Activated T-cell treated with anti-CD3 and anti-CD28 coated beads, Interleukin-2, amount 50 U/mL, for 4 hours (primary cell): Measurements from ENCODE around the gene HELZ. TPM values are rescaled to one million over a fixed set of nuclear protein-coding genes. Genes with fewer than 3 reads are reported as not detected.
"Not testable (repeated sequence)": the region's sequence is repeated elsewhere in the genome, so short reads cannot be mapped to it uniquely, and the experiment has no call there.

ENCODE experiments used
- ATAC-seq, 2 donors: fragments of 200-7000 bp; cut with Tn5 transposase; one replicate each; pipeline ENCODE4 v1.10.0; 2021
- DNase-seq: peaks from one replicate; pipeline ENCODE4 v3.0.0-alpha.2; 2020
- H3K27me3 Mint-ChIP-seq: one replicate; pipeline ENCODE4 v1.8.0; 2021; ENCODE audit warnings: low read depth, mixed read lengths
- H3K36me3 Mint-ChIP-seq: one replicate; pipeline ENCODE4 v1.8.0; 2022; ENCODE audit warnings: mixed read lengths; ENCODE audit not compliant: insufficient read depth
- H3K4me1 Mint-ChIP-seq: one replicate; pipeline ENCODE4 v1.8.0; 2021; ENCODE audit warnings: low read depth, mixed read lengths
- H3K4me3 Mint-ChIP-seq: one replicate; pipeline ENCODE4 v1.8.0; 2021; ENCODE audit warnings: mild to moderate bottlenecking, moderate library complexity, mixed read lengths
- H3K9me3 Mint-ChIP-seq: one replicate; pipeline ENCODE4 v1.8.0; 2021; ENCODE audit warnings: mixed read lengths
- total RNA-seq, 3 donors: library from RNA; stranded (reverse); gene quantifications; one replicate each; pipeline ENCODE4 v1.2.1, GENCODE V29; 2021

HELZ gene
- total RNA-seq, 3 donors from 2014 or later = 41.1 to 47.2 (median 46.6) TPM

- Mint-ChIP-seq H3K4me1 (no peaks in the 10 kb centered on the region), H3K9me3 (peaks cover 20% of the 10 kb centered on the region), H3K4me3 (no peak overlapping the region), H3K27me3 (peaks cover 2% of the 10 kb centered on the region), H3K36me3 (peaks cover 5% of the 10 kb centered on the region)
- ATAC-seq = no peak
- DNase-seq = no peak
Observed at GRCh38 chr17:67046398-67046797, 198.6 kb downstream of the HELZ start.

GRCh38 chr17:67044940-67045339 lies 200.1 kb downstream of the HELZ start:
- DNase-seq = no peak
- Mint-ChIP-seq H3K4me3 (no peak overlapping the region), H3K36me3 (peaks cover 5% of the 10 kb centered on the region), H3K9me3 (peaks cover 20% of the 10 kb centered on the region), H3K4me1 (no peaks in the 10 kb centered on the region), H3K27me3 (peaks cover 3% of the 10 kb centered on the region)
- no peak for ATAC-seq

- Mint-ChIP-seq H3K9me3 (peaks cover 19% of the 10 kb centered on the region), H3K36me3 (peaks cover 5% of the 10 kb centered on the region), H3K27me3 (peaks cover 3% of the 10 kb centered on the region), H3K4me3 (no peak within 1 kb of the TSS), H3K4me1 (no peaks in the 10 kb centered on the region)
- no peak for DNase-seq
- ATAC-seq = no peak
Observed at GRCh38 chr17:67044016-67044772, 200.8 kb downstream of the HELZ start, which contains the start of gene CACNG1. Gene CACNG1 (plus strand): TSS chr17:67044554. CDS start chr17:67044661, 107 bp downstream.

- ATAC-seq = no peak
- H3K27me3 Mint-ChIP-seq = peaks cover 5% of the 10 kb centered on the region
- H3K4me1 Mint-ChIP-seq = no peaks in the 10 kb centered on the region
- H3K9me3 Mint-ChIP-seq = peaks cover 10% of the 10 kb centered on the region
- no peak overlapping the region for H3K4me3 Mint-ChIP-seq
- DNase-seq = no peak
- H3K36me3 Mint-ChIP-seq = no peaks in the 10 kb centered on the region
Observed at GRCh38 chr17:67043283-67043682, 201.7 kb downstream of the HELZ start.

GRCh38 chr17:67041941-67042899 lies 202.8 kb downstream of the HELZ start:
- no peaks in the 10 kb centered on the region for H3K9me3 Mint-ChIP-seq

GRCh38 chr17:67041531-67041930 lies 203.5 kb downstream of the HELZ start:
- no peaks in the 10 kb centered on the region for H3K36me3 Mint-ChIP-seq
- H3K4me1 Mint-ChIP-seq = no peaks in the 10 kb centered on the region
- DNase-seq = no peak
- peaks cover 5% of the 10 kb centered on the region for H3K27me3 Mint-ChIP-seq
- ATAC-seq = no peak
- no peak overlapping the region for H3K4me3 Mint-ChIP-seq
- H3K9me3 Mint-ChIP-seq = no peaks in the 10 kb centered on the region

More at GRCh38 chr17:67041941-67042899, 202.8 kb downstream of the HELZ start:
- H3K36me3 Mint-ChIP-seq = no peaks in the 10 kb centered on the region
- no peak for ATAC-seq
- no peak overlapping the region for H3K4me3 Mint-ChIP-seq
- DNase-seq = no peak
- no peaks in the 10 kb centered on the region for H3K4me1 Mint-ChIP-seq
- peaks cover 5% of the 10 kb centered on the region for H3K27me3 Mint-ChIP-seq

- H3K9me3 Mint-ChIP-seq, H3K36me3 Mint-ChIP-seq, ATAC-seq, DNase-seq, H3K4me3 Mint-ChIP-seq, H3K4me1 Mint-ChIP-seq, H3K27me3 Mint-ChIP-seq: not testable (repeated sequence)
Observed at GRCh38 chr17:67041119-67041518, 203.9 kb downstream of the HELZ start.

GRCh38 chr17:67040652-67041051 lies 204.3 kb downstream of the HELZ start:
- no peak for DNase-seq
- no peaks in the 10 kb centered on the region for H3K4me1 Mint-ChIP-seq
- ATAC-seq = no peak
- no peaks in the 10 kb centered on the region for H3K9me3 Mint-ChIP-seq
- peaks cover 1% of the 10 kb centered on the region for H3K36me3 Mint-ChIP-seq
- no peak overlapping the region for H3K4me3 Mint-ChIP-seq
- peaks cover 7% of the 10 kb centered on the region for H3K27me3 Mint-ChIP-seq

GRCh38 chr17:67038861-67039365 lies 206.1 kb downstream of the HELZ start:
- H3K36me3 Mint-ChIP-seq = peaks cover 1% of the 10 kb centered on the region
- H3K27me3 Mint-ChIP-seq = peaks cover 5% of the 10 kb centered on the region
- no peak overlapping the region for H3K4me3 Mint-ChIP-seq
- DNase-seq = no peak
- no peaks in the 10 kb centered on the region for H3K4me1 Mint-ChIP-seq
- no peaks in the 10 kb centered on the region for H3K9me3 Mint-ChIP-seq
- no peak for ATAC-seq

- Mint-ChIP-seq H3K4me1 (no peaks in the 10 kb centered on the region), H3K9me3 (no peaks in the 10 kb centered on the region), H3K4me3 (no peak overlapping the region), H3K27me3 (peaks cover 3% of the 10 kb centered on the region), H3K36me3 (peaks cover 1% of the 10 kb centered on the region)
- no peak for DNase-seq
- ATAC-seq = peak in 1 of 2 donors; percentile 46
Observed at GRCh38 chr17:67035131-67036083, 209.6 kb downstream of the HELZ start.

- Mint-ChIP-seq H3K36me3 (peaks cover 1% of the 10 kb centered on the region), H3K9me3 (no peaks in the 10 kb centered on the region), H3K27me3 (peaks cover 3% of the 10 kb centered on the region), H3K4me1 (no peaks in the 10 kb centered on the region), H3K4me3 (no peak overlapping the region)
- no peak for DNase-seq
- ATAC-seq = no peak
Observed at GRCh38 chr17:67033613-67034012, 211.4 kb downstream of the HELZ start.

GRCh38 chr17:67032985-67033384 lies 212.0 kb downstream of the HELZ start:
- no peaks in the 10 kb centered on the region for H3K9me3 Mint-ChIP-seq
- H3K4me1 Mint-ChIP-seq = no peaks in the 10 kb centered on the region
- peaks cover 2% of the 10 kb centered on the region for H3K27me3 Mint-ChIP-seq
- no peak overlapping the region for H3K4me3 Mint-ChIP-seq
- ATAC-seq = no peak
- DNase-seq = no peak
- peaks cover 1% of the 10 kb centered on the region for H3K36me3 Mint-ChIP-seq

GRCh38 chr17:67032382-67032781 lies 212.6 kb downstream of the HELZ start:
- peaks cover 2% of the 10 kb centered on the region for H3K27me3 Mint-ChIP-seq
- no peak for ATAC-seq
- no peaks in the 10 kb centered on the region for H3K9me3 Mint-ChIP-seq
- no peak overlapping the region for H3K4me3 Mint-ChIP-seq
- H3K4me1 Mint-ChIP-seq = no peaks in the 10 kb centered on the region
- H3K36me3 Mint-ChIP-seq = peaks cover 1% of the 10 kb centered on the region
- DNase-seq = no peak
